Kidney (tissue), 14 donors: ENCODE data around the gene SLC25A12. TPM values are rescaled to one million over a fixed set of nuclear protein-coding genes. Genes with fewer than 3 reads are reported as not detected.

Experiments
- DNase-seq, 5 donors: peaks; one replicate each; pipeline ENCODE4 v3.0.0-alpha.2; 2013 to 2020
- FAIRE-seq: peaks from 2 replicates; lab custom pipeline; 2012; peaks lifted over from hg19 to GRCh38; lab: Jason Lieb, UNC
- H3K27ac ChIP-seq, 2 donors: one replicate each; pipeline ENCODE4 v1.7.0; 2013; ENCODE audit warnings: low read depth in 2 of 2, low read length in 2 of 2, inconsistent platforms in 1 of 2
- H3K27me3 ChIP-seq: one replicate; pipeline ENCODE4 v1.7.1; 2013; ENCODE audit warnings: low read length, inconsistent platforms; ENCODE audit not compliant: control insufficient read depth, insufficient read depth
- H3K36me3 ChIP-seq, 3 donors: one replicate each; pipeline versions ENCODE4 v1.7.0 to v1.7.1; 2013; ENCODE audit warnings: low read length in 3 of 3, control low read depth in 1 of 3, inconsistent platforms in 1 of 3; ENCODE audit not compliant: insufficient read depth in 3 of 3, control insufficient read depth in 2 of 3
- H3K4me1 ChIP-seq, 3 donors: one replicate each; pipeline versions ENCODE4 v1.7.0 to v1.7.1; 2013; ENCODE audit warnings: low read length in 3 of 3, inconsistent platforms in 1 of 3, low read depth in 1 of 3; ENCODE audit not compliant: control insufficient read depth in 2 of 3, insufficient read depth in 2 of 3
- H3K4me3 ChIP-seq, 3 donors: one replicate each; pipeline versions ENCODE4 v1.7.0 to v1.8.1; 2013; ENCODE audit warnings: low read length in 3 of 3, control low read depth in 1 of 3, inconsistent platforms in 1 of 3
- H3K9ac ChIP-seq, 3 donors: one replicate each; pipeline versions ENCODE4 v1.7.0 to v1.7.1; 2013; ENCODE audit warnings: low read length in 3 of 3, control low read depth in 1 of 3, inconsistent platforms in 1 of 3
- H3K9me3 ChIP-seq, 3 donors: one replicate each; pipeline versions ENCODE4 v1.7.0 to v1.7.1; 2013; ENCODE audit warnings: low read length in 3 of 3, control low read depth in 1 of 3, inconsistent platforms in 1 of 3; ENCODE audit not compliant: control insufficient read depth in 2 of 3, insufficient read depth in 1 of 3
- CTCF ChIP-seq: IDR thresholded peaks from 3 replicates; pipeline ENCODE4 v1.5.1; 2012; ENCODE audit warnings: mild to moderate bottlenecking, moderate library complexity, borderline replicate concordance; ENCODE audit not compliant: insufficient read depth; ENCODE audit errors: extremely low read depth
- intact Hi-C: fragments of 100-400 bp; cut with DNase I; formaldehyde crosslinking; loops from one replicate; pipeline ENCODE4 v1.11.1; 2022
- polyA plus RNA-seq: library from polyadenylated mRNA; stranded (reverse); fragments of 350-450 nt; fragmentation: Illumina TruSeq; extraction: RNeasy Lipid Tissue Mini Kit (QIAGEN cat#74804); gene quantifications from one replicate; pipeline ENCODE4 v1.2.3, GENCODE V29; 2014; ENCODE audit warnings: low read depth, low replicate concordance; ENCODE audit not compliant: insufficient read depth
- total RNA-seq: library from RNA; stranded (reverse); fragmentation: NEBNext Ultra II Directional; extraction: Animal tissue kit (Norgen Biotek cat#: 25700); gene quantifications from one replicate; pipeline ENCODE4 v1.2.1, GENCODE V29; 2021
- donor health status: control.
- donor health status: control.
- donor health status: control.
- donor health status: control.
- donor health status: control.
- donor health status: DM: yes; HTN: yes; CAD: no.
- donor health status: Normal renal cell carcinoma (clear cell type).

SLC25A12 gene
- total and polyA plus RNA-seq, 2 donors from 2014 or later, result 21.8 to 24.8 TPM

GRCh38 chr2:171735991-171736710 is 157.9 kb downstream of the SLC25A12 start:
- Histone ChIP-seq H3K27me3 (no peaks in the 10 kb centered on the region), H3K4me3 (no peak overlapping the region), H3K36me3 (peaks cover 0 to 6% (median 4%) of the 10 kb centered on the region in 3 donors), H3K27ac (no peak overlapping the region), H3K9ac (no peak overlapping the region), H3K9me3 (no peaks in the 10 kb centered on the region), H3K4me1 (peaks cover 2 to 12% (median 5%) of the 10 kb centered on the region in 3 donors)
- FAIRE-seq, result no peak
- DNase-seq, result peak in 2 of 5 donors; percentile 26 to 47
- TF ChIP-seq CTCF, result no peak
- intact Hi-C loops, result no loop called here

Other genes with a start within 250 kb of the SLC25A12 start
- 108 TPM for gene DYNC1I2, start 206.8 kb downstream of the SLC25A12 start, total RNA-seq
- 81.7 TPM for gene DYNC1I2, start 206.8 kb downstream of the SLC25A12 start, polyA plus RNA-seq
- 35.8 TPM for gene HAT1, start 28.2 kb upstream of the SLC25A12 start, total RNA-seq
- 35.2 TPM for gene HAT1, start 28.2 kb upstream of the SLC25A12 start, polyA plus RNA-seq
- gene METAP1D, start 105.7 kb upstream of the SLC25A12 start, total RNA-seq, result 6.2 TPM
- 4.0 TPM for gene METAP1D, start 105.7 kb upstream of the SLC25A12 start, polyA plus RNA-seq
- not detected for gene DLX1, start 191.3 kb upstream of the SLC25A12 start, total RNA-seq
- not detected for gene DLX1, start 191.3 kb upstream of the SLC25A12 start, polyA plus RNA-seq
- not detected for gene DLX2, start 208.7 kb upstream of the SLC25A12 start, total RNA-seq
- gene DLX2, start 208.7 kb upstream of the SLC25A12 start, polyA plus RNA-seq, result not detected